Kidney epithelial cell (primary cell): ENCODE measurements around the gene SALL1. TPM values are rescaled to one million over a fixed set of nuclear protein-coding genes. Genes with fewer than 3 reads are reported as not detected.

Experiments
- DNase-seq: peaks from one replicate; pipeline ENCODE4 v3.0.0-alpha.2; 2010; ENCODE audit warnings: low read depth
- H3K27me3 ChIP-seq: 2 replicates; pipeline ENCODE4 v1.6.0; 2011; ENCODE audit warnings: low read length; ENCODE audit not compliant: control insufficient read depth, insufficient read depth
- H3K36me3 ChIP-seq: 2 replicates; pipeline ENCODE4 v1.5.1; 2011; ENCODE audit warnings: low read length; ENCODE audit not compliant: control insufficient read depth, insufficient read depth
- H3K4me3 ChIP-seq: 2 replicates; pipeline ENCODE4 v1.5.1; 2011; ENCODE audit warnings: low read depth, mild to moderate bottlenecking, control low read depth, low read length
- CTCF ChIP-seq: IDR thresholded peaks from 2 replicates; pipeline ENCODE4 v1.5.1; 2011; ENCODE audit warnings: mild to moderate bottlenecking, moderate library complexity, low read length, control low read depth, inconsistent platforms; ENCODE audit not compliant: insufficient read depth, poor library complexity, severe bottlenecking
- total RNA-seq: library from RNA; depleted of rRNA; stranded (reverse); fragments of >200 nt; gene quantifications from 2 replicates; pipeline ENCODE4 v1.2.3, GENCODE V29; 2015

Gene SALL1
- total RNA-seq, 1 donor from 2014 or later, result 12.3 TPM

DNA sequence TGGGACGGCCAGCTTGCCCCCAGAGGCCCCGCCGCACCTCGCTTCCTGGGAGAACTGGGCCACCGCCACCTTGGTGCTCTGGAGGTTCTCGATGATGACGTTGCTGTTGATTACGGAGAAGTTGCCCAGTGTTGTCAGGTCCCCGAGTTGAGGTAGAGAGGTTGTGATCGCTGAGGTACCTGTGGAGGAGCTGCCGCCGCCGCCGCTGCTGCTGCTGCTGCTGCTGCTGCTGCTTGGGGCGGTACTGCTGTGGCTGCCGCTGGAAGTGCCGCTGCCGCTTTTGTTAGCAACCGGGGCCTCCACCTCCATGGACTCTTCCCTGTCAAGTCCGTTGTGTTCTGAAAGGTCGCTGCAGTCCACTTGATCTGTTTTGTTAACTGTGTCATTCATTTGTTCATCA, 9.5 kb downstream of the SALL1 start:
- H3K4me3 ChIP-seq, result no peak overlapping the region
- H3K36me3 ChIP-seq, result peaks cover 9% of the 10 kb centered on the region
- TF ChIP-seq CTCF, result no peak
- DNase-seq, result no peak
- H3K27me3 ChIP-seq, result no peaks in the 10 kb centered on the region

DNA sequence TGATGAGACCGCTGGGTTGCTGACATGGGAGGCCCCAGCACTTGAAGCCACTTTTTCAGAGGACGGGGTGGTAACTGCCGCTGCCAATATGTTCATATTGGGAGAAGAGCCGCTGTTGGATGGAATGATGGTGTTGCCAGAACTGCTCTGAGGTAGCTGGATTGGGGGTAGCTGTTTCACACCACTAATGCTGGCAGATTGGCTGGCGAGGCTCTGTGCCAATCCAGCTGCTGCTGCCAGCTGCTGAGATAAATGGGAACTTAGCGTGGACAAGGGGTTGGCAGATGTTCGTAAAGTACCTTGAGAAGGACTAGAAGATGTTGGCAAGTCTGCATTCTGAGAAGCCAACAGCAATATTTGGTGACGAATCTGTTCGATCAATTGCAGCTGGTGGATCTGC, 10.0 kb downstream of the SALL1 start:
- H3K36me3 ChIP-seq, result peaks cover 9% of the 10 kb centered on the region
- TF ChIP-seq CTCF, result no peak
- H3K4me3 ChIP-seq, result no peak overlapping the region
- no peak for DNase-seq
- H3K27me3 ChIP-seq, result no peaks in the 10 kb centered on the region

DNA sequence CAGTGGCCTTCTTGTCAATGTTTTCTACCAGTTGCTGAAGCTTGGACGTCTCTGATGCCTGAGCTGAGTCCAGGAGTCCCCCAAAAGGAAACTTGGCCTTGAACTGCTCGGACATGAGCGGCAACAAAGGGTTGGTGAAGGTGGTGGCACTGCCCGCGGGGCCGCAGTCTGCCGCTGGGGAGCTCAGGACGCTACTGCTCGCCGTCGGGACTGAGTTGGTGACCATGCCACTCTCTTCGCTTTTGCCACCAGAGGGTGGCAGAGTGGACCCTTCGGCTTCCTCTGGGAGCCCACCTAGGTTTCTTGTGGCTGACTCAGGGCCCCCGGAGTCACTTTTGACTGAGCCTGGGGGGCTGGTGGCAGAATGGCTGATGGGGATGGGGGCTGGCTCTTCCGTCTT, 11.0 kb downstream of the SALL1 start:
- H3K36me3 ChIP-seq, result peaks cover 9% of the 10 kb centered on the region
- no peaks in the 10 kb centered on the region for H3K27me3 ChIP-seq
- no peak overlapping the region for H3K4me3 ChIP-seq
- no peak for DNase-seq
- TF ChIP-seq CTCF, result peak; percentile 18

DNA sequence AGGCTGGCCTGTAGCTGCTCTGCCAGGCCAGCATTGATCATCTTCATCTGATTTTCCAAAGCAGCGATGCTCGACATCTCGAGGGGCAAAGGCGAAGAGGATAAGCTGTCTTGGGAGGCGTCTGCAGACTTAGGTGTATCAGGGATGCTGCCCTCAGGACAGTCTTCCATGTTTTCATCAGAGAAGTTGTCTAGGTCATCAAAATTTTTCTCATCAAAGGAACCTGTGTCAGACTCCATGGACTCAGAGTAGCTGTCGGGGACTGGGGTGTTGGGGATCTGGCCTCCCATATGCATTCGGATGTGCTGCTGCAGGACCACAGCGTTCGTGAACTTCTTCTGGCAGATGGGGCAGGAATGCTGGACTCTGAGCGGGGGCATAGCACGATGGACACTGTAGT, 11.5 kb downstream of the SALL1 start:
- H3K27me3 ChIP-seq, result no peaks in the 10 kb centered on the region
- peaks cover 9% of the 10 kb centered on the region for H3K36me3 ChIP-seq
- no peak overlapping the region for H3K4me3 ChIP-seq
- no peak for DNase-seq
- no peak for TF ChIP-seq CTCF

- H3K4me3 ChIP-seq, result no peak overlapping the region
- peaks cover 9% of the 10 kb centered on the region for H3K36me3 ChIP-seq
- no peak for DNase-seq
- no peaks in the 10 kb centered on the region for H3K27me3 ChIP-seq
- peak; percentile 12 for TF ChIP-seq CTCF
Observed at GRCh38 chr16:51138178-51138577, 12.9 kb downstream of the SALL1 start.

GRCh38 chr16:51137097-51137496, 14.0 kb downstream of the SALL1 start:
- Histone ChIP-seq H3K36me3 (peaks cover 9% of the 10 kb centered on the region), H3K4me3 (no peak overlapping the region), H3K27me3 (no peaks in the 10 kb centered on the region)
- no peak for DNase-seq
- no peak for TF ChIP-seq CTCF
